SK-N-MC (cell line): ENCODE measurements around the gene LBX1.

ENCODE experiments used
- EZH2 ChIP-seq: fragments of 200-600 bp; sonication (generic); IDR thresholded peaks from one replicate; pipeline ENCODE4 v1.6.1; 2017; ENCODE audit warnings: antibody characterized with exemption
- FOXP2 ChIP-seq: optimal IDR thresholded peaks from 2 replicates; pipeline ENCODE3; 2011; ENCODE audit warnings: mild to moderate bottlenecking, moderate library complexity; ENCODE audit not compliant: insufficient read depth; ENCODE audit errors: extremely low read length, control extremely low read depth
- POLR2AphosphoS5 ChIP-seq: IDR thresholded peaks from 2 replicates; pipeline ENCODE4 v1.6.1; 2012; ENCODE audit warnings: mild to moderate bottlenecking, low read depth, low read length, borderline replicate concordance

- no peak for TF ChIP-seq FOXP2
- no peak for TF ChIP-seq POLR2AphosphoS5
- TF ChIP-seq EZH2: no peak
These were observed 29.1 kb upstream of the LBX1 start for GRCh38 chr10:101258179-101258885.
